Activated T-cell treated with anti-CD3 and anti-CD28 coated beads for 1 hour (primary cell): Measurements from ENCODE around the gene TRIM43.
"Not testable (repeated sequence)": the region's sequence is repeated elsewhere in the genome, so short reads cannot be mapped to it uniquely, and the experiment has no call there.

Experiments used
- DNase-seq: peaks from one replicate; pipeline ENCODE4 v3.0.0-alpha.2; 2020; ENCODE audit warnings: low read depth

The TRIM43 gene

GRCh38 chr2:95641787-95642186 is 50.0 kb downstream of the TRIM43 start:
- DNase-seq = not testable (repeated sequence)

GRCh38 chr2:95642360-95642759 is 50.6 kb downstream of the TRIM43 start:
- DNase-seq = not testable (repeated sequence)

GRCh38 chr2:95642951-95643350 is 51.1 kb downstream of the TRIM43 start:
- DNase-seq = not testable (repeated sequence)

GRCh38 chr2:95645312-95645711 is 53.5 kb downstream of the TRIM43 start:
- DNase-seq = not testable (repeated sequence)

- DNase-seq = not testable (repeated sequence)
Observed at GRCh38 chr2:95646274-95646994, 54.6 kb downstream of the TRIM43 start.

GRCh38 chr2:95648894-95649544 is 57.2 kb downstream of the TRIM43 start:
- DNase-seq = not testable (repeated sequence)
